Mammary epithelial cell (primary cell): ENCODE results near the gene POC1A.

Experiments
- EZH2 ChIP-seq: IDR thresholded peaks from 2 replicates; pipeline ENCODE4 v1.6.1; 2012; ENCODE audit warnings: low read length, inconsistent platforms, borderline replicate concordance
- TF ChIP-seq, protein P1 (sequence below), 2 donors: IDR thresholded peaks in 1 of 2; conservative IDR thresholded peaks in 1 of 2; 2 replicates each; pipeline ENCODE4 v1.5.1; 2011 to 2012; ENCODE audit warnings: inconsistent platforms in 2 of 2, low read length in 2 of 2, mild to moderate bottlenecking in 2 of 2, control low read depth in 1 of 2, low read depth in 1 of 2; ENCODE audit not compliant: insufficient read depth in 1 of 2; ENCODE audit errors: extremely low read depth in 1 of 2

DNA sequence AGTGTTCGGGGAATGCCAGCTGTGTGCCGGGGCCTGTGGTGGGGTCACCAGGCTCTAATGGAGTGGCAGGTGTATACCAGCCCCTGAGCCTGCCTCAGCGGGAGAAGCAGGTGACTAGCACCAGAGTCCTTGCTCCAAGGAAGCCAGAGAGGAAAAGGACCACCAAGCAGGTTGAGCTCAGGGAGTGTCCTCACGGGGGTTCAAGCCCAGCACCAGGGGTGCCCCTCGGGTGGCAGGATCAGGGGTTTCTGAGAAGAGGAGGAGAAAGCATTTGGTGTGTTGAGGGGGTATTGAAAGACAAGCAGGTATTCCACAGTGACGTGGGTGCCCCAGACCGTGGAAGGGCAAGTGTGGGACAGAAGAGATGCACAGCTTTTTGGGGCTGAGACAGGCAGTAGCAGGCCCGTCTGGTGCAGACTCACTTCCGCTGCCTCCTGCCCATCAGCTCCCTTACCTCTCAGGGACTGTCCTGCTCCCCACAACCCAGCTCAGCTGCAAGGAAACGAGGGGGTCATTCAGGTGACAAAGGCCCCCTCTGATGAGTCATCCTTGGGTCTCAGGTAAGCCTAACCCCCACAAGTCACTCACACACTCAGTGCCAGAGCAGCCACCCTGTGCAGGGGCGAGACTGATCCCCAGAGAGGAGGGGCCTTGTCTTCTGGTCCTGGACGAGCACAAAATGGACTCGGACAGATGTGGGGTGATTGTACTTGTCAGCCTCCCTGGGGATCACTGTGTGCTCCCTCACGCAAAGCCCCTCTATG is 21.4 kb upstream of the POC1A start:
- TF ChIP-seq EZH2: no peak
- TF ChIP-seq, protein P1, sequence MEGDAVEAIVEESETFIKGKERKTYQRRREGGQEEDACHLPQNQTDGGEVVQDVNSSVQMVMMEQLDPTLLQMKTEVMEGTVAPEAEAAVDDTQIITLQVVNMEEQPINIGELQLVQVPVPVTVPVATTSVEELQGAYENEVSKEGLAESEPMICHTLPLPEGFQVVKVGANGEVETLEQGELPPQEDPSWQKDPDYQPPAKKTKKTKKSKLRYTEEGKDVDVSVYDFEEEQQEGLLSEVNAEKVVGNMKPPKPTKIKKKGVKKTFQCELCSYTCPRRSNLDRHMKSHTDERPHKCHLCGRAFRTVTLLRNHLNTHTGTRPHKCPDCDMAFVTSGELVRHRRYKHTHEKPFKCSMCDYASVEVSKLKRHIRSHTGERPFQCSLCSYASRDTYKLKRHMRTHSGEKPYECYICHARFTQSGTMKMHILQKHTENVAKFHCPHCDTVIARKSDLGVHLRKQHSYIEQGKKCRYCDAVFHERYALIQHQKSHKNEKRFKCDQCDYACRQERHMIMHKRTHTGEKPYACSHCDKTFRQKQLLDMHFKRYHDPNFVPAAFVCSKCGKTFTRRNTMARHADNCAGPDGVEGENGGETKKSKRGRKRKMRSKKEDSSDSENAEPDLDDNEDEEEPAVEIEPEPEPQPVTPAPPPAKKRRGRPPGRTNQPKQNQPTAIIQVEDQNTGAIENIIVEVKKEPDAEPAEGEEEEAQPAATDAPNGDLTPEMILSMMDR (conservative IDR thresholded peaks at IDR 0.05 in 1 of 2, IDR thresholded peaks at IDR 0.05 in 1 of 2; ENCODE audit: extremely low read depth in 1 of 2, insufficient read depth in 1 of 2, low read depth in 1 of 2, low read length in 2 of 2): no peak
